ENCODE measurements around the gene CRIP1.

DNA sequence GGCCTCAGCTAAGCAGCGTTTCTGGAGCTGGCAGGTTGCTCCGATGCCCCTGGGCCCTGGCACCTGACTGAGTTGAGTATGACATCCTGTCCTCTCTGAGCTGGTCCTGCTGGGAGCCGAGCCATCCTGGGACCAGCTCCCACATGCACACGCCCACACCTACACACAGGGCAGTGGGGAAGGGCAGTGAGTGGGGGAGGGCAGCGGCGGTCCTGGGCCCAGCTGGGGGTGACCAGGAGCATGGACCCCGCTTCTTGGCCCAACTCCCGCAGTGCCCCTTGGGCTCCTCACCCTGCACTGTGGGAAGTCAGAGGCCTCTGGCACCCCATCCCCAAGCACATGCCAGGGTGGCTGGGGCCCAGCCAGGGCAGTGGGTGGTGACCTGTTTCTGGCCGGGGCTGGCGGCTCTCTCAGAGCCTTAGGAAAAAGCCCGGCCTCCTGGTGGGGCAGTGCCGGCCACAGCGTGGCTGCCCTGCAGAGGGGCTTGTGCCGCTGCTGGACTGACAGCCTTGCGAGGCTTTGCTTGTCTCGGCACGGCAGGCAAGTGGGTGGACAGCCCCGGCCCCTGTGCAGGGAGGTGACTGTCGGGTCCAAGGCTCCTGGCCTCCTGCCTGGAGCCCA lies 18.0 kb upstream of the CRIP1 start:
- TF ChIP-seq POLR2AphosphoS5 (IDR thresholded peaks at IDR 0.05; ENCODE audit: borderline replicate concordance, low read depth, low read length) (no peak), EZH2 (IDR thresholded peaks at IDR 0.05) (no peak), FOXP2 (optimal IDR thresholded peaks at IDR 0.05; ENCODE audit: control extremely low read depth, extremely low read length, insufficient read depth) (no peak)

Data from SK-N-MC (cell line).